ENCODE results near the gene USH1G.
A peak's percentile ranks its signal among the peaks of the same experiment; 100 is the strongest.
"Not testable (repeated sequence)": the region's sequence is repeated elsewhere in the genome, so short reads cannot be mapped to it uniquely, and the experiment has no call there.

Gene USH1G

GRCh38 chr17:74930535-74931036 lies 7.5 kb upstream of the USH1G start:
- no peak for DNase-seq (ENCODE audit: low read depth, low spot score)

GRCh38 chr17:74928786-74929185 lies 5.7 kb upstream of the USH1G start:
- DNase-seq (ENCODE audit: low read depth, low spot score), result no peak

GRCh38 chr17:74925242-74925641 lies 2.2 kb upstream of the USH1G start:
- no peak for DNase-seq (ENCODE audit: low read depth, low spot score)

GRCh38 chr17:74924250-74924948 lies 1.3 kb upstream of the USH1G start, which contains the start of gene OTOP2:
TSS of gene OTOP2 (plus strand) at chr17:74924273. CDS start at chr17:74924633, 360 bp downstream.
- no peak for DNase-seq (ENCODE audit: low read depth, low spot score)

GRCh38 chr17:74923538-74924249 lies 639 bp upstream of the USH1G start:
- DNase-seq (ENCODE audit: low read depth, low spot score), result peak; percentile 59

- no peak for DNase-seq (ENCODE audit: low read depth, low spot score)
These were observed 883 bp downstream of the USH1G start for GRCh38 chr17:74922172-74922571.

- no peak for DNase-seq (ENCODE audit: low read depth, low spot score)
These were observed 1.3 kb downstream of the USH1G start for GRCh38 chr17:74921769-74922168.

- no peak for DNase-seq (ENCODE audit: low read depth, low spot score)
These were observed 1.9 kb downstream of the USH1G start for GRCh38 chr17:74921026-74921681.

GRCh38 chr17:74920642-74921025 lies 2.4 kb downstream of the USH1G start:
- DNase-seq (ENCODE audit: low read depth, low spot score), result no peak

GRCh38 chr17:74920306-74920620 lies 2.8 kb downstream of the USH1G start:
- no peak for DNase-seq (ENCODE audit: low read depth, low spot score)

- DNase-seq (ENCODE audit: low read depth, low spot score), result no peak
These were observed 3.4 kb downstream of the USH1G start for GRCh38 chr17:74919440-74920305.

GRCh38 chr17:74918906-74919305 lies 4.1 kb downstream of the USH1G start:
- DNase-seq (ENCODE audit: low read depth, low spot score), result no peak

GRCh38 chr17:74917430-74917829 lies 5.6 kb downstream of the USH1G start:
- DNase-seq (ENCODE audit: low read depth, low spot score), result no peak

- no peak for DNase-seq (ENCODE audit: low read depth, low spot score)
These were observed 6.2 kb downstream of the USH1G start for GRCh38 chr17:74916851-74917199.

- no peak for DNase-seq (ENCODE audit: low read depth, low spot score)
These were observed 6.8 kb downstream of the USH1G start for GRCh38 chr17:74916136-74916850.

- not testable (repeated sequence) for DNase-seq (ENCODE audit: low read depth, low spot score)
These were observed 11.6 kb downstream of the USH1G start for GRCh38 chr17:74911423-74911822.

GRCh38 chr17:74909097-74909496 lies 14.0 kb downstream of the USH1G start:
- DNase-seq (ENCODE audit: low read depth, low spot score), result not testable (repeated sequence)

GRCh38 chr17:74907012-74907411 lies 16.0 kb downstream of the USH1G start:
- DNase-seq (ENCODE audit: low read depth, low spot score), result no peak

GRCh38 chr17:74906214-74906793 lies 16.8 kb downstream of the USH1G start:
- not testable (repeated sequence) for DNase-seq (ENCODE audit: low read depth, low spot score)

- no peak for DNase-seq (ENCODE audit: low read depth, low spot score)
These were observed 18.2 kb downstream of the USH1G start for GRCh38 chr17:74904687-74905409.
